Stimulated activated CD4-positive, alpha-beta T cell treated with anti-CD3 and anti-CD28 coated beads, Interleukin-4, amount 100 ng/mL, for 24 hours (primary cell): ENCODE measurements around the gene PBLD.
"Not testable (repeated sequence)": the region's sequence is repeated elsewhere in the genome, so short reads cannot be mapped to it uniquely, and the experiment has no call there.

Source experiments
- DNase-seq: peaks from one replicate; pipeline ENCODE4 v3.0.0-alpha.2; 2020

Gene PBLD

DNA sequence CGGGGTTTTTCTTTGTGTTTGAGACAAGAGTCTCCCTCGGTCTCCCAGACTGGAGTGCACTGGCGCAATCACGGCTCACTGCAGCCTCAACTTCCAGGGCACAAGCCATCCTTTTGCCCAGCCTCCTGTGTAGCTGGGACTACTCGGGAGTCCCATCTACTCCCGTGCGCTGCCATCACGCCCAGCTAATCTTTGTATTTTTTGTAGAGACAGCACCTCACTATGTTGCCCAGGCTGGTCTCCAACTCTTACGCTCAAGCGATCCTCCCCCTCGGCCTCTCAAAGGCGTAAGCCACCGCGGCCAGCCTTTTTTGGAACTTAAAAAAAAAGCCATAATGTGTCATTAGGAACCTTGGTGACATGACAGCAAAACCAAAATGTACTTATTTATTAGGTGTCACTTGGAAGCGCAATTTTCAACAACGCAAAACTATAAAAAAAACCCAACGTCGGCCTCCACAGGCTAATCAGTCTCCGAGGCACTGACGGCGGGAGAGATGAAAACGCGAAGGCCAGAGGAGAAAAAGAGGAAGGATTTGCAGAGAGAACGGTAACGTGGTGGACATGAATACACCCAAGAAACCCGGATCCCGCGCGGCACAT lies 1.8 kb downstream of the PBLD start:
- peak; percentile 13 for DNase-seq

DNA sequence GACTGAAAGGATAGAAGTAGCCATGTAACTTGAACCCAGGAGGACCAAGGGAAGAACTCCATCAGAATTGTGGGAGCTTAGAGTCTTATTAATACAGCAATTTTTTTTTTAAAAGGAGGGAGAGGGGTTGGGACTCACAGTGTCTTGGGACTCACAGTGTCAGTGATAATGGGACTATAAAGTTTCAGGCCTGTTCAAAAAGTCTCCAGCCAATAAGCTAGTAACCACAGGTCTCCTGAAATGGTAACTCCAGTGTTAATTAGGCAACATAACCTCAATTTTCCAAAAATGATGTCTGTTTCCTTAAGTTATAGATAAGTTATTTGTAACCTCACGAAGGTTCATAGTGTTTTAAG lies 3.2 kb downstream of the PBLD start:
- no peak for DNase-seq

DNA sequence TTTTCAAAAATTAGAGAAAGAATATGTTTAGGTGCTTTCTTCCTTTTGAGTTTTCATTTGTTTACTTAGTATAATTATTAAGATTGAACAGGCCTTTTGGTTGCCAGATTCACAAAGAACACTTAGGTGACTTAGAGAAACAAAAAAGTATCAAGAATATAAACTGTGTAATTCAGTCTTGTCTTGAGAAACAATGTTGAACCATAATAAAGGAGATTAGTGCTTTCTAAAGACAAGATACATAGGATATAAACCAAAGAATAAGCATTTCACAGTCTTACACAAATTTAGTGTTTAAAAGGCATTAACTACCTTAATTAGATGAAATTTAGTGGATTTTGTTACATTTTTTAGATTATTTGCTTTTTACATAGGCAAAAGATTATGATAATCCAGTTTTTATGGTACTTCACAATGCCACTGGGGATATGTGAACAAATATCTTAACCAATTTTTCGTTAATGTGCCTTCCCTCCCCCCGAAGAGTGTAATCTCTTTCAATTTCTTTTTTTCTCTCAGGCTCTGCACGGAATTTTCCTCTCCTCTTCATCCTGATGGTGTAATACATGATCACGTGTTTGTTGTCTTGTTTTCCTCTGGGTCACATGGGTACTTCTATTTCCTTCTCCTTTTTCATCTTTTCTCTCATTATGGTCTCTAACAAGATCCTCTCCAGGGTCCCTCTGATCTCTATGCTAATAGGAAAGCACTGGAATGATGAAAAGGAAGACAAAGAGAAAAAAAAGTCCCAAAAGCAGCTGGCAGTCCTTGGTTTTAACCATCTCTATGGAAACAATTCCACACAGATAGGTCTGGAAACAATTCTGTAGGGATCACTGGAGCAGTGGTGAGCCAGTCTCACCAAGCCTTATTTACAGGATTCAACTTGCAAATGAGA lies 4.6 kb downstream of the PBLD start:
- DNase-seq = no peak

DNA sequence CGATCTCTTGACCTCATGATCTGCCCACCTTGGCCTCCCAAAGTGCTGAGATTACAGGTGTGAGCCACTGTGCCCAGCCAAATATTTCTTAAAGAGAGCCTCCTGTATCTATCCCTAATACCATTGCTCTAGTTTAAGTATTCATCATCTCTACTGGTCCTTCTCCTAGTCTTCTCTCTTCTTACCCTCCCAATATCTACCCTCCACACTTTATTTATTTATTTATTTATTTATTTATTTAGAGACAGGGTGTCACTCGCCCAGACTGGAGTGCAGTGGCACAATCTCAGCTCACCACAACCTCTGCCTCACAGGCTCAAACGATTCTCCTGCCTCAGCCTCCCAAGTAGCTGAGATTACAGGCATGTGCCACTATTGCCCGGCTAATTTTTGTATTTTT lies 8.3 kb downstream of the PBLD start:
- DNase-seq = not testable (repeated sequence)

DNA sequence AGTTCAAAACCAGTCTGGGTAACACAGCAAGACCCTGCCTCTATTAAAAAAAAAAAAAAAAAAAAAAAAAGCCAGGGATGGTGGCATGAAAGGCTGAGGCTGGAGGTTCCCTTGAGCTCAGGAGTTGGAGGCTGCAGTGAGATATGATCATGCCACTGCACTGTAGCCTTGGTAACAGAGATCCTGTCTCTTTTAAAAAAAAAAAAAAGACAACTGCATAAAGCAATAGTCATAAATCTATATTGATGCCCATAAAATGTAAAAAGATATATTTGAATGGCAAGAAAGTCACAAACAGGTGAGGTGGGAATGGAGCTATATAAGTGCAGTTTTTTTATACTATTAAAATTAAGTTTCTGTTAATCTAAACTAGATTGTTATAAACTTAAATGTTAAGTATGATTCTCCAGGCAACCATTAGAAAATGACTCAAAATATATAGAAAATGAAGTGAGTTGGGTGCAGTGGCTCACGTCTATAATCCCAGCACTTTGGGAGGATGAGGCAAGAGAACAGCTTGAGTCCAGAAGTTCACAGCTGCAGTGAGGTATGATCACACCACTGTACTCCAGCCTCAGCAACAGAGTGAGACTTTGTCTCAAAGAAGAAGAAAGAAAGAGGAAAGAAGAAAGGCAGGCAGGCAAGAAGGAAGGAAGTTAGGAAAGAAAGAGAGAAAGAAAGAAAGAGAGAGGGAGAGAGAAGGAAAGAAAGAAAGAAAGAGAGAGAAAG lies 14.2 kb downstream of the PBLD start:
- DNase-seq = no peak

DNA sequence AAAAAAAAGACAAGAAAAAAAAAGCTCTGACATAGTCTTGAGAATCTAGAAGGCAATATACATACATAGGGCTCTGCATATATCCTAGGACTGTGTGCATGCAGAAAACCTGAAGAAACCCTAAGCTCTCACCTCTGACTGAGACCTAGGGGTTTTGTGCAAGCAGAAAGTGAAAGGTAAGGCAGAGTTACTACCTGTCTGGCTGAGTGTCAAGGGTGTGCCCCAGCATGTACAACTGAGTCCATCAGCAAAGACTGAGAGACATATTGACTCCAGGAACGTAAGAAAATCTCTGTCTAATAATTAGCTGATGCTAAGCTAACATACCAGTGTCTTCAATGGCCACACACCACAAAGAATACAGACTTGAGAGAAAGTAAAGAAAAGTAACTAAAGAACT lies 17.1 kb downstream of the PBLD start:
- DNase-seq = no peak

DNA sequence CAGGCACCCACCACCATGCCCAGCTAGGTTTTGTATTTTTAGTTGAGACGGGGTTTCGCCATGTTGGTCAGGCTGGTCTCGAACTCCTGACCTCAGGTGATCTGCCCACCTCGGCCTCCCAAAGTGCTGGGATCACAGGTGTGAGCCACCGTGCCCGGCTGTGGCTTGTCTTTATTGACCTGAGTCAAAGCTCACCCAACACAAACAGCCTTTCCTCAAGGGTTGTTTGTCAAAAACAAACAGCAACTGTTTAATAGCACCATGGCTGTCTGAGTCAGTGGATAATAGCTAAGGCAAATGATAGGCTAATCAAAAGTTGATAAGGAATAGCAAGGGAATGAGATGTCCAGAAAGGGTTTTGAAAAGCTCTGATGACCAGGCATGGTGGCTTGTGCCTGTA lies 17.8 kb downstream of the PBLD start:
- not testable (repeated sequence) for DNase-seq

DNA sequence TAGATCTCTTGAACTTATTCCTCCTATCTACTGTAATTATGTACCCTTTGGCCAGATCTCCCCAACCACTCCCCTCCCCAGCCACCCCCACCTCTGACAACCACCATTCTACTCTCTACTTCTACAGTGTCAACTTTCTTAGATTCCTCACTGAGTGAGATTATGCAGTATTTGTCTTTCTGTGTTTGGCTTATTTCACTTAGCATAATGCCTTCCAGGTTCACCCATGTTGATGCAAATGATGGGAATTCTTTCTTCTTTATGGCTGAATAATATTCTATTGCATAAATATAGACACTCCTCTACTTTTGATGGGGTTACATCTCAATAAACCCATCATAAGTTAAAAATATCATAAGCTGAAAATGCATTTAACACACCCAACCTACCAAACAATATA lies 22.2 kb downstream of the PBLD start:
- no peak for DNase-seq

DNA sequence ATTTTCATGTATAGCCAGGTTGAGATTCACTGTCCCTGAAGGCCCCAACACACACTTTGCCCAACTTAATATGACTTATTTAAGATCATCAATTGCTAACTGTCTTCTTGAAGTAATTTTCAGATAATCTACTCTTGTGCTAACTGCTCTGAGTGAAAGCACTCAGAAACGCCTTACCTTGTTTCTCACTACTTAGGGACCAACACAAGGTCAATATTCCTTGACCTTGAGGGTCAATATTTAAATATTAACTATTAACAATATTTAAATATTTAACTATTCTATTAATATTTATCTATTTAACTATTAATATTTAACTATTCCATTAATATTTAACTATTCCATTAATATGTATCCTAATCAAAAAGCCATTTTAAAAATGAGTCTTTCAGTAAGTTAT lies 26.9 kb downstream of the PBLD start:
- no peak for DNase-seq

DNA sequence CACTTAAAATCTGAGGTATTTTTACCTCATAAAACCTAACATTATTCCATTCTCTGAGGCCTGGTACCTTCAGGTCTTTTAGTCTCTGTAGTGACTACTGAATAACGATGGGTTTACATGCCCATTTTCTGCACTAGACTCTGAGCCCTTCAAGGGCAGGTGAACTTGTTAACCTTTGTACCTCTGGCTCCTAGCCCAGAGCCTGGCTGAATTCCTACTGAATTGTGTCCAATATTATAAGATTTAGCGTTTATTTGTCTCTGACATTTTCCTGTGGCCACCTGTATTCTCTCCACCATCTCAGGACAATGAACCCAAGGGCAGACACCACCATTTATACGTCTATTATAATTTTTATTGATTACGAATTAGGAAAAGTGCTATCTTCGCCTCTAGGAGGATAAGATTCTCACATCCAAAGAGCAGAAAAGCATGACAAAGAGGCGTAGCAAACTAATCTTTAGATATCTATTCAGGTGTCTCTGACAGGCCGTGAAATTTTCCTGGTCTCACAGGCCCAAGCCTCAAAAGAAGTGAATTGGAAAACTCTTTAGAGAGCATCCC lies 28.8 kb downstream of the PBLD start:
- DNase-seq = no peak

DNA sequence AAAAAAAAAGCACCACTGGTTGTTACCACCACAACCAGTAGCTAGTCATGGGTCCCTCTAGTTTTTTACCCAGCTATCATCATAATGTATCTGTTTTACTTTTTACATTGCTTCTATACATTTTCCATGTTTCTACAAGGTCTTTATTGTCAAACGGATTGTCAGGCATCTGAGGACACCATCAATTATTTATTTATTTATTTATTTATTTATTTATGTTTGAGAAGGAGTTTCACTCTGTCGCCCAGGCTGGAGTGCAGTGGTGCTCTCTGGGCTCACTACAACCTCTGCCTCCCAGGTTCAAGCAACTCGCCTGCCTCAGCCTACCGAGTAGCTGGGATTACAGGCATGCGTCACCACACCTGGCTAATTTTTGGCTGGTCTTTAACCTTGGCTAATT lies 29.9 kb downstream of the PBLD start:
- no peak for DNase-seq

DNA sequence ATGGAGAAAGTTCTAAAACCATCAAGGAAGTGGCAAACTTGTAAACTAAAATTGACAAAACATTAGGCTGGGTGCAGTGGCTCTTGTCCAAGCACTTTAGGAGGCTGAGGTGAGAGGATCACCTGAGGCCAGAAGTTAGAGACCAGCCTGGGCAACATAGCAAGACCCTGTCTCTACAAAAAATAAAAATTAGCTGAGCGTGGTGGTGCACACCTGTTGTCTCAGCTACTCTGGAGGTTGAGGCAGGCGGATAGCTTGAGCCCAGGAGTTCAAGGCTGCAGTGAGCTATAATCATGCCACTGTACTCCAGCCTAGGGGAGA lies 30.3 kb downstream of the PBLD start:
- no peak for DNase-seq

DNA sequence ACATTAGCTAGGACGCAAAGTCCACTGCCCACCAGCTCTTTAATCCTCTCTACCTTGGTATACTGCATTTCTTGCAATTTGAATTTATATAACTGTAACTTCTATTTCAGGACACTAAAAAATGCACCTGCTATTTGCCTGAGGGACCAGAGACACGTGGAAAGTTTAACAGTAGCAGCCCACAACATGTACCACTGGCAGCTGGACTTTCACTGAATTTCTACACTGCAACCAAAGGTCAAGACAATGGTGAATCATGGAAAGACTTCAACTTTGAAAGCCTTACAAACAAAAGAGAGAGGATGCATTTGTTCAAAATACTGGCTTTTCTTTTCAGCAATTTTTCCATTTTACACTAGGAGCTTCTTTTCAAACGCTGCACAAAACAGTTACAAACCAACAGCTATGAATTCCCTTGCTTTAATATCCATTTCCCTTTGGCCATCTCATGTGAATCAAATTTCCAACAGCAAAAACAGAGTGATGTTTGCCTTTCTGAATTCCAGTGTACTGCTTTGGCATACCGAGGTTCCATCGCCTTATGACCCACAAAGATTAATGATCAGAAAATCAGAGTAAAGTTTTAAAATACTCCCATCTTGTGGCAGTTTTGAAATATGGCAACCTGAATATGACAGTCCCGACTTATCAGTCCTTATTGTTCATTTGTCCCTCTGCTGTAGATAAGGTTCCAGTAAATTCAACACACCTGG lies 30.8 kb downstream of the PBLD start:
- DNase-seq = no peak

DNA sequence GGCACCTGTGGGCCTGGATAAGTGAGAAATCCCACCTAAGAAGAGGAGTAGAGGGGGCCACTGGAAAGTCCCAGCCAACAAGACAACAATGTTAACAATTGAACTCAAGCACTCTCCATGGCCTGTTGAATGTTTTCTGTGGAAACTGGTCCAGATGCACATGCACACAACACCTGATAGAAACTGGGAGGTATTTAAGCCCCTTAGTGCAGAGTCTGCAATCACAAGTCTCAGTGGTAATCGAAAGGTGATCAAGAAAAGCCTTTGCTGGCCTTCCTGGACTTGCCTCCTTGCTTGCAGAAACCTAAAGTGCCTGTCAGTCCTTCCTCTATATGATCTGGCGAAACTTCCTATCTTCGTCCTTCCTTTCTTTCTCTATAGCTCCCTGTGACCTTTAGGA lies 31.4 kb downstream of the PBLD start:
- no peak for DNase-seq

DNA sequence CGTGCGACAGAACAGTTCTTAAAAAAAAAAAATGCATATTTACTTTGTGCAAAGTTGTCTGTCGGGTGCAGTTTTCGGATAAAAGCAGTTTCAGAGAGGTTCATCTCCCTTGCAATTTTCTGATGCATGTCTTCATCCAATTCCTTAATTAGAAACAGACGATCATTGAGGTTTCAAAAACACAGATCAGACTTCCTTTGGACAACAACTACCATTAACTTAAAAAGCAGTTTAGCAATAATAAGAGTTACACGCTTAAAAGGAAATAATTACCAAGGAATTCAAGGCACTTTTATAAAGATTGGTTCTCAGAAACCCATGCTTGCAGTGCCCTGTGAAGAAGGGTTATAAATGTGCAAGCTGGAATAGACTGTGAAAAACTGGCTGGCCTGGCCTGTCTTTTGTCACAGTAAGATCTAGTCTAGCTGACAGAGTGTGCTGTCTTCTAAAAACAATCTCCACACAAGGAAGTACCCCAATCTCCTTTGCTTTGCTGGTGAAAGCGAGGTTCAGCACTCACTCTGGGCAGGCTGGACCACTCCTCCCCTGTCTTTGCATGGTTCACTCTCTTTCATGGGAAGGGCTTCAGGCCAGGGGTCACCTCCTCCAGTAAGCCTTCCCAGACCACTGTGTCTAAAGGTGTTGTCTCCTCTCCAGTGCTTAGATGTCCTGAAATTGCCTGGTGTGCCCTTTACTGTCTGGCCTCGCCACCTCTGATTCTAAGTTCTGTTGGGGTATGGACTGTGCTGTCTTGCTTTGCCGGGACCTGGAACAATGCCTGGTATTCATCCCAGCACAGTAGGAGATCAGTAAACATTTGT lies 35.7 kb downstream of the PBLD start:
- DNase-seq = no peak

DNA sequence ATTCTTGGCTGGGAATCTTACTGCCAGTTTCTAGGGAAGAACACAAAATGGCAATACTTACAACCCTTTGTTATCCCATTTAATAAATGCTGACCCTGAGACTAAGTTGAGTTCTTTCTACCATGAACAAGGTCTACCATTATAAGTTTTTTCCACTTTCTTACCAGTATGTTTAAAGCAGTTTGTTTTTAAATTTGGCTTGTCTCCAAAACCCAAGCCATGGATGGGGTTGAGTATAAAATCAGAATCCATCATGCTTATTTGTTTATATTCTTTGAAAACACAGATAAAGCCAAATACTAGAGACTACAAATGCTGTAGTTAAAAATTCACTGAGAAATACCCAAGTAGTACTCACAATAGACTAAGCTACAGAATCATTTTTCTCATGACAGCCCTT lies 42.0 kb downstream of the PBLD start:
- DNase-seq = no peak

DNA sequence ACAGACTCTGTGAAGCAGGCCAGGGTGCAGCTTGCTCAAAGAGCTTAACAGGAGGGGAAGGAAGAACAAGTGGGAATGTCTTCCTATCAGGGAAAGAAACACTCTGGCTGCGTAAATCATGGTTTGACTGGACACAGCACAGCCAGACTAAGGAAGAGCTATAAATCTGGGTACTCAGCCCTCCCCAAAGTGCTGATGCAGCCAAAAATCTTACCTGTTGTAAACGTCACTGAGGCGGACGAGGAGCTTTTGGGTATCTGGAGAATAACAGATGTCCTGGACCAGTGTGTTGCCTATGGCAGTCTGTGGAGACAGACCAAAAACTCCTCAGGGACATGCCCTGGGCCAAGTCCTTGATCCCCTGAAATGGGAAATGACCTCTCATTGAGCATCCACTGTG lies 44.0 kb downstream of the PBLD start:
- DNase-seq = no peak

DNA sequence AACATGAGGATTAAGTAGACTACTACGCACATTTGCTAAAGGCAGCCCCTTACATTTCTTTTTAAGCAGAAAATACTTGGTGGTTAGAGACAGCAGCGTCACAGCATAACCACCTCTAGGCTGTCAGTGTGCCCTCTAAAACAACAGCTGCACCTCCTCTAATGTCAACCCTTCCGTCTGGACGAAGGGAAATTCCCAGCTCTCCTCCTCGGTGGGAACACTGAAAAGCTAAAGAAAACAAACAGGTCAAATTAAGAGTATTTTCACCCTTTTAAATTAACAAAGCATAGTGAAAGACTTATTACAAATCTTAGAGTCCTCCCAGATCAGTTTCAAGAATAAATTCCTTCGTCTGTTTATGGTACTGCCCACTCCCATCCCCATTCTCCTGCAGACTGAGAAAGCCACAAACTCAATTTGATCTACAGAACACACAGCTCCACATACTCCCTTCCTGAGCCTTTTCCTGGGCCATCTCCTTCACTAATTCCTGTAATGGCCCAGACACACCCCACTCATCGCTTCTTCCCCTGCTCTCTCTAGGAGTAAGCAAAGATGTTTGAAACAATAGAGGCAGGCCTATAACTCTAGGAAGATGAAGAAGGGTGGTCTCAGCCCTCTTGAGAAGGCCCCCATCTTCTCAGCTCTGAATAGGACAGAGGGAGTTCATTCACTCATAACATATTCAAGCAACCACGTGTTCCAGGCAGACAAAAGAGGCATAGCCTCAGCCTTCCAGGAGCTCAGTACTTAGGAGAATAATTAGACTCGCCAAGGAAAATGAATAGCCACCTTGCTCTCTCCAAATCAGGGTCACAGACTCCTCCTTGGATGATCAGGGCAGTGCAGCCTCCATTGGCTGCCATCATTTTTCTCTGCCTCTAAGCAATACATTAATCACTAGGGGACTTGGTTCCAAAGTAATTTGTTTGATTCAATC lies 48.4 kb downstream of the PBLD start:
- no peak for DNase-seq

DNA sequence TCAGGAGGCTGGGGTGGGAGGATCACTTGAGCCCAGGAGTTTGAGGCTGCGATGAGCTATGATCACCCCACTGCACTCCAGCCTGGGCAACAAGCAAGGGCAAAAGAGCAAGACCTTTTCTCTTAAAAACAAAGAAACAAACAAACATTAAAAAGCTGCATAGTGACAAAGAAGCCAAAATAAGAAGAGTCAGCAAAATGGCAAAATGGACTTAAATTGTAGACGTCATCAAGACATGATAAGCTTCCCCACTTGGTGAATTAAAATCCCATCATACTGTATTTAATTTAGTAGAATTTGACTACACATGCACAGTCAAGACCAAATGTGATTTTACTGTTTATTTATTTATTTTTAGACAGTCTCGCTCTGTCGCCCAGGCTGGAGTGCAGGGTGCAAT lies 52.0 kb downstream of the PBLD start:
- no peak for DNase-seq

DNA sequence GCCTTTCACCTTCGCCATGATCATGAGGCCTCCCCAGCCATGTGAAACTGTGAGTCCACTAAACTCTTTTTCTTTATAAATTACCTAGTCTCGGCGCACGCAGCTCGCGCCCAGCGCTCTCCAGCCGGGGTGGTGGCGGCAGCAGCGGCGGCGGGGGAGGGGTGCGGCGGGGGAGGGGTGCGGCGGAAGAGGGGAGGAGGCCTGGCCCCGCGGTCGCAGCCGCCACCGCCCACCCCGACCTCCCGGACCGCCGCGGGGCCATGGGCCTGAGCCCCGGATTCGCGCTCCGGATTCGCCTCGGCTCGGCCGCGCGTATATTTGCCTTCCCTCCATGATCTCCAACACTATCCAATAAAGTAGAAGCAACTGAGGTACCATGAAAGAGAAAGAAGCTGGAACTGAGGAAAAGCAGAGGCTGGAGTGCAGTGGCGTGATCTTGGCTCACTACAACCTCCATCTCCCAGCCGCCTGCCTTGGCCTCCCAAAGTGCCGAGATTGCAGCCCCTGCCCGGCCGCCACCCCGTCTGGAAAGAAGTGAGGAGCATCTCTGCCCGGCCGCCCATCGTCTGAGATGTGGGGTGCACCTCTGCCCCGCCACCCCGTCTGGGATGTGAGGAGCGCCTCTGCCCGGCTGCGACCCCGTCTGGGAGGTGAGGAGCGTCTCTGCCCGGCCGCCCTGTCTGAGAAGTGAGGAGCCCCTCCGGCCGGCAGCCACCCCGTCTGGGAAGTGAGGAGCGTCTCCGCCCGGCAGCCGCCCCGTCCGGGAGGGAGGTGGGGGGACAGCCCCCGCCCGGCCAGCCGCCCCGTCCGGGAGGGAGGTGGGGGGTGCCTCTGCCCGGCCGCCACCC lies 53.6 kb downstream of the PBLD start:
- not testable (repeated sequence) for DNase-seq
